Measurements from ENCODE around the gene RNF208.

GRCh38 chr9:137180491-137180890 lies 41.5 kb downstream of the RNF208 start:
- TF ChIP-seq CTCF (conservative IDR thresholded peaks at IDR 0.05; ENCODE audit: low read depth in 2 of 2) = no peak
- no peak for TF ChIP-seq CREB1 (CRISPR knock-in tag; IDR thresholded peaks at IDR 0.05; ENCODE audit: low read depth)
- TF ChIP-seq REST (IDR thresholded peaks at IDR 0.05; ENCODE audit: unreplicated experiment) = no peak
- no peak for TF ChIP-seq JUNB (IDR thresholded peaks at IDR 0.05; ENCODE audit: unreplicated experiment)
- TF ChIP-seq POLR2AphosphoS5 (IDR thresholded peaks at IDR 0.05; ENCODE audit: low read depth) = no peak
- no peak for TF ChIP-seq EZH2 (IDR thresholded peaks at IDR 0.05; ENCODE audit: low read depth, unreplicated experiment)
- no peak for TF ChIP-seq EZH2phosphoT487 (IDR thresholded peaks at IDR 0.05; ENCODE audit: unreplicated experiment)
- no peak for TF ChIP-seq ETS1 (IDR thresholded peaks at IDR 0.05)
- no peak for TF ChIP-seq NANOG (IDR thresholded peaks at IDR 0.05; ENCODE audit: borderline replicate concordance)

Measured in GM23338 (cell line).